ENCODE data around the gene TCHH.
"Not testable (repeated sequence)": the region's sequence is repeated elsewhere in the genome, so short reads cannot be mapped to it uniquely, and the experiment has no call there.

The TCHH gene, protein sequence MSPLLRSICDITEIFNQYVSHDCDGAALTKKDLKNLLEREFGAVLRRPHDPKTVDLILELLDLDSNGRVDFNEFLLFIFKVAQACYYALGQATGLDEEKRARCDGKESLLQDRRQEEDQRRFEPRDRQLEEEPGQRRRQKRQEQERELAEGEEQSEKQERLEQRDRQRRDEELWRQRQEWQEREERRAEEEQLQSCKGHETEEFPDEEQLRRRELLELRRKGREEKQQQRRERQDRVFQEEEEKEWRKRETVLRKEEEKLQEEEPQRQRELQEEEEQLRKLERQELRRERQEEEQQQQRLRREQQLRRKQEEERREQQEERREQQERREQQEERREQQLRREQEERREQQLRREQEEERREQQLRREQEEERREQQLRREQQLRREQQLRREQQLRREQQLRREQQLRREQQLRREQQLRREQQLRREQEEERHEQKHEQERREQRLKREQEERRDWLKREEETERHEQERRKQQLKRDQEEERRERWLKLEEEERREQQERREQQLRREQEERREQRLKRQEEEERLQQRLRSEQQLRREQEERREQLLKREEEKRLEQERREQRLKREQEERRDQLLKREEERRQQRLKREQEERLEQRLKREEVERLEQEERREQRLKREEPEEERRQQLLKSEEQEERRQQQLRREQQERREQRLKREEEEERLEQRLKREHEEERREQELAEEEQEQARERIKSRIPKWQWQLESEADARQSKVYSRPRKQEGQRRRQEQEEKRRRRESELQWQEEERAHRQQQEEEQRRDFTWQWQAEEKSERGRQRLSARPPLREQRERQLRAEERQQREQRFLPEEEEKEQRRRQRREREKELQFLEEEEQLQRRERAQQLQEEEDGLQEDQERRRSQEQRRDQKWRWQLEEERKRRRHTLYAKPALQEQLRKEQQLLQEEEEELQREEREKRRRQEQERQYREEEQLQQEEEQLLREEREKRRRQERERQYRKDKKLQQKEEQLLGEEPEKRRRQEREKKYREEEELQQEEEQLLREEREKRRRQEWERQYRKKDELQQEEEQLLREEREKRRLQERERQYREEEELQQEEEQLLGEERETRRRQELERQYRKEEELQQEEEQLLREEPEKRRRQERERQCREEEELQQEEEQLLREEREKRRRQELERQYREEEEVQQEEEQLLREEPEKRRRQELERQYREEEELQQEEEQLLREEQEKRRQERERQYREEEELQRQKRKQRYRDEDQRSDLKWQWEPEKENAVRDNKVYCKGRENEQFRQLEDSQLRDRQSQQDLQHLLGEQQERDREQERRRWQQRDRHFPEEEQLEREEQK (N-terminal part only)

DNA sequence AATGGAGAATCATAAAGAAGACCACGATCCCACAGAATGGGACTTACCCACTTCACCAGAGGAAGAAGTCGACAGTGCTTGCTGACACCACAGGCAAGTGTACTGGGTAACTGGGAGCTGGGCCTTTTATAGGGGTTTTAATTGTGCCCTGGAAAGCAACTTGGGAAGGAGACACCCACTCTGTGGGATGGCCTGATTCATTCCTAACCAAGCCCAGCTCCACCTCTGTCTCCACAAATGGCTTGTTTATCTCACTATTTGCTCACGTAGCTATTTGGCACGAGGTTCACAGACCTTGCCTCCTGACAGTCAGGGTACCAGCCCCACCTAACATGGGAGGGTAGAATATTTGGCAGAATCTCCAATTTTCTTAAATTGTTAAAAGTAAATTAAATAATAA lies at the start of gene TCHH:
TCHH (minus strand) TSS at position 101 of the 400 bp plus-strand sequence. CDS start 1,364 bp downstream, outside the sequence.
- no peak for DNase-seq

GRCh38 chr1:152164517-152165136 lies 49.4 kb upstream of the TCHH start:
- peak; percentile 90 for DNase-seq

DNA sequence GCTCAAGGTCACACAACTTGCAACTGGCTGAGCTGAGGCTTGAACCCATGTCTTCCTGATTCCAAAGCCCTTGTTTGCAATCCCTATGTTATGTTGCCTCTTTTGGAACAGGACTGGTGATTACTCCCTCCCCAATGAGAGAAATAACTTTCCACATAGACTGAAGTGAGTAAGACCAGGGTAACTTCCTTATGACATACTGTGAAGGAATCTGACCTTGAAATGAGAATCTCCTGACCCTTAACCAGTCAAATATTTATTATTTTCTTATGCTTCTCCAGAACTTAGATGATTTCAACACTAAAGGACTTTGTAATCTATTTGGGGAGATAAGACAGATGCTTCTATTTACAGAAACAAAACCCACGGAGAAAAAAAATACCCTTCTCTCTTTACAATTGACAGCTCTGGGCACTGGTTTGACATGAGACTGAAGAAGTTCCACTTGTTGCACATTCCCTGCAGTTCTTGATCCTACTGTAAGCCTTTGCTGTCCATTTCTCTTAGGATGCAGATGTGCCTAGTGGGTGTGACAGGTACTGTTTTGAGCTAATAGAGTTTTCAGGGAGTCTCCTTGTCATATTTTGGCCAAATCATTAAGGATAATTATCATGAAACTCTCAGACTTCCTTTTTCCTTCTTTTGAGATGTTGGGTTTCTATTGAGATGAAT lies 47.7 kb upstream of the TCHH start:
- DNase-seq: peak; percentile 93

DNA sequence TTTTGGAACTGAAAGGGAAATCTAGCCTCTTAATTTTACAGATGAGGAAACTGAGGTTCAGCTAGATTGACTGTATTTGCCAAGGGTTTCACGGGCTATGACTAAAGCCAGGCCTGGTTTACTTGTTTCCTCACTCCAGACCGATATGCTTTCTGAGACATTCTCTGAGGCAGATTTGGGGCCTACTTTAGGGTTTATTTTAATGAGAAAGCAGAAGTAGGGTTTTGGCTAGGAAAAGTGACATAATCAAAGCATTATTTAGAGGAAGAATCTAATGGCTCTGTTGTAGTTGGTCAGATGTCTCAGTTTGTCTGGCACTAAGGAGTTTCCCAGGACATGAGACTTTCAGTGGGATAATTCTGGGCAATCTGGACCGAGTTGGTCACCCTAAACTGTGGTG lies 45.3 kb upstream of the TCHH start:
- DNase-seq: no peak

DNA sequence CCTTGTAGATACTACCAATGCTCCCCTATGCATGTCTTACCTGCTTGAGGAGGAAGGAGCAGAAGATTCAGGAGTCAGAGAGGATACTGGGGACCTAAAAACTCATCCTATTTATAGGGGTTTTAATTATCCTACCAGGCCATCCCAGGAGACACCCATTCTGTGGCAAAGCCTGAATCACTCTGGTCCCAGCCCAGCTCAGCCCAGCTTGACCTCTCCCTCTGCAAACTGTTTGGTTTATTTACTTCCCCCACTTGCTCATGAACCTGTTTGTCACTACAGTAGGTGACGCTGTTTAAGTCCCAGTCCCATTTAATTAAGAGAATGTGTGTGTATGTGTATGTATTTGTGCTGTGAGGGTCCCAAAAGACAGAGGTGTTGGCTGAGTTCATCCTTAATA lies 43.9 kb upstream of the TCHH start, which contains the start of gene RPTN:
RPTN (minus strand) TSS at position 85 of the 400 bp plus-strand sequence. CDS start 1,339 bp downstream, outside the sequence.
- DNase-seq: no peak

GRCh38 chr1:152153996-152154395 lies 38.8 kb upstream of the TCHH start:
- DNase-seq: no peak

DNA sequence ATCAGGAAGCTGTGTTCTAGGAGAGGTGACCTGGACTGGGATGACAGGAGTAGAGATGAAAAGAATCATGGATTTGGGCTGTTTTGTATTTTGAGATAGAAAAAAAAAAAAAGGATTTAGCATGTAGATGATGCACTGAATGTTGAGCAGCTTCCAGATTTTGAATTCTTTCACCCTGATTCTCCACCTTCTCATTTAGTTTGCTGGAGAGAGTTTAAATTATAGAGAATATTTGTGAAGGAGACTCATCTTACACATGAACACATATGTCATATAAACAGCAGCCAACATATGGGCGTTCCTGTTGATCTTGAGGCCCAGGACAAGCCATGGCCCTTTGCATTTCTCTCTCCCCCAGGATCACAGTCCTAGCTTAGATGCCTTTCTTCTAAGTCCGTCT lies 36.4 kb upstream of the TCHH start:
- no peak for DNase-seq

GRCh38 chr1:152148981-152149380 lies 33.7 kb upstream of the TCHH start:
- no peak for DNase-seq

- no peak for DNase-seq
Observed at GRCh38 chr1:152148051-152148450, 32.8 kb upstream of the TCHH start.

DNA sequence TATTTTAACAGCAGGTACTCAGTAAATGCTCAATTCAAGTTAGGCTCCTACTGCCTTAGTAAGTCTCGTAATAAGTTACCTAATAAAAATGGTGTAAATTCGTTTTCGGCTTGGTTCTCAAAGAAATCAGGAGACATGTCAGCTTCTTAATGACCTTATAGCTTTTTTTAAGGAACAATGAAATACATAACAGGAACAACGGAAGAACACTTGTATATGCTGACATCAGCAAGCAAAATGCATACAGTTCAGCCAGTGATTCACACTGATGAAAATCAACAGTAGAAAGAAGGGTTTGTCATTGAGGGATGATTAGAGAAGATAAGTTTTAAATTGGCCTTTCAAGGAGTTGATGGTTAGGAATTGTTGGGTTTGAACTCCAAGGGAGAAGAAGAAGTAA lies 30.5 kb upstream of the TCHH start:
- DNase-seq: no peak

GRCh38 chr1:152144674-152145183 lies 29.5 kb upstream of the TCHH start:
- not testable (repeated sequence) for DNase-seq

DNA sequence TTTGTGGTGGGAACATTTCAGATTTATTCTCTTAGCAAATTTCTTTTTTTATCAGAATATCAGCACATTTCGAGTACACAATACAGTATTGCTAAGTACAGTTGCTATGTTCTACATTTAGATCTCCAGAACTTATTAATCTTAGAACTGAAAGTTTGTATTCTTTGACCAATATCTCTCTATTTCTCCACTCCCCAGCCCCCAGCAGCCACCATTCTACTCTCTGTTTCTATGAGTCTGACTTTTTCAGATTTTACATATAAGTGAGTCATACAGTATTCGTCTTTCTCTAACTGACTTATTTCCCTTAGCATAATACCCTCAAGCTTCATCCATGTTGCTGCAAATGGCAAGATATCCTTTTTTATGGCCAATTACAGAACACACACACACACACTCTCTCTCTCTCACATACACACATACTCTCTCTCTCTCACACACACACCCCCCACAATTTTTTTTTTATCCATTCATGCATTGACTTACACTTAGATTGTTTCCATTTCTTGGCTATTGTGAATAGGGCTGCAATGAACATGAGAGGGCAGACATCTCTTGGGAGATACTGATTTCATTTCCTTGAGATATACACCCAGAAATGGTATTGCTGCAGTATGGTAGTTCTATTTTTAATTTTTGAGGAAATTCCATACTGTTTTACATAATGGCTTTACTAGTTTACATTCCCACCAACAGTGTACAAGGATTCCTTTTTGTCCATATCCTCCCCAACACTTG lies 28.1 kb upstream of the TCHH start:
- DNase-seq: peak; percentile 16

- peak; percentile 51 for DNase-seq
Observed at GRCh38 chr1:152141971-152142584, 26.8 kb upstream of the TCHH start.

DNA sequence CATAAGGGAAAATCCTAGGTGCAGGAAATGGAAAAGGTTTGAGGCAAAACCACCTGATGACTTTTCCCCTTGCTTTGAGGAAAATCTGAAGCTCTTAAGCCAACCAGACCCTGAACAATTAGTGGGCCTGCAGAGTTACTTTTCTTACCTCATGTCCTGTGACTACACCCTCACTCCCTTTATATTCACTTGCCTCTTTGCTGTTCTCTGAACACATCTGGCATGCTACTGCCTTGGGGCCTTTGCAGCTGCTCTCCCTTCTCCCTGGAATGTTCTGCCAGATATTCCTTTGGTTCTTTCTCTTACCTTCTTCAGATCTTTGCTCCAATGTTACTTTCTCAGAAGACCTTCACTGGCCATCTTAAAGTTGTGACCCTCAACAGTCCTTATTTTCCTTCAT lies 22.0 kb upstream of the TCHH start:
- no peak for DNase-seq

DNA sequence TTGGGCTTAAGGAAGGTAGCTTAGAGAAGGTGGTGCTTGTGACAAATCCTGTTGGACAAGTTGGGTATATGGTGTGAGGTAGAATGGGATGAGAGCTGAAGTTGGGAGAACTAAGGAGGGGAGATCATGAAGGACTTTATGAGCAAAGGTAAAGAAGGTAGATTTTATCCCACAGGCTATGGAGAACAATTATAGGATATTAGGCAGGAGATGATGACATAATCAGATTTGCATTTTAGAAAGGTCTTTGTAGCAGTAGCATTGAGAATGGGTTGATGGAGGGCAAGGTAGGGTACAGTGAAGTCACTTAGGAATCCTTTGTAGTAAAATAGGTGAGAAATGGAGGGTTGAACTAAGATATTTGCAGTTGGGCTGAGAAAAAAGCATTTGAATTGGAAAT lies 14.9 kb upstream of the TCHH start:
- DNase-seq: no peak

DNA sequence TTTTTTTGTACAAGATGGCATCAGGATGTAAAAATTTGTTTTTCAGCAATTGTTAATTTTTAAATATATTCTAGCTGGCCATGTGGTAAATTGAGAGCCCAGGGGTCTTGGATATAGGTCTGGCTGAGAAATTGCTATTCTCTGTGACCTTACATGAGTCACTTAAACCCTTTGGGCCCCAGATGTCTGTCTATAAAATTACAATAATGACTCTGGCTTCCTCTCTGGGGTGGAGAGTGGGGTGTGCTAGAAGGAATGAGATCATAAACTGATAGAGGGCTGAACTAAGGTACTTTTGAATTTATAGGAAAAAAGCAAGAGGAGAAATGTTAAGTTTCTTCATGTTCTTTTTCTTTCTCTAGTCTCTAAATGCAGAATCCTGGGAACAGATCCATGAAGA lies 12.4 kb upstream of the TCHH start:
- DNase-seq: no peak

DNA sequence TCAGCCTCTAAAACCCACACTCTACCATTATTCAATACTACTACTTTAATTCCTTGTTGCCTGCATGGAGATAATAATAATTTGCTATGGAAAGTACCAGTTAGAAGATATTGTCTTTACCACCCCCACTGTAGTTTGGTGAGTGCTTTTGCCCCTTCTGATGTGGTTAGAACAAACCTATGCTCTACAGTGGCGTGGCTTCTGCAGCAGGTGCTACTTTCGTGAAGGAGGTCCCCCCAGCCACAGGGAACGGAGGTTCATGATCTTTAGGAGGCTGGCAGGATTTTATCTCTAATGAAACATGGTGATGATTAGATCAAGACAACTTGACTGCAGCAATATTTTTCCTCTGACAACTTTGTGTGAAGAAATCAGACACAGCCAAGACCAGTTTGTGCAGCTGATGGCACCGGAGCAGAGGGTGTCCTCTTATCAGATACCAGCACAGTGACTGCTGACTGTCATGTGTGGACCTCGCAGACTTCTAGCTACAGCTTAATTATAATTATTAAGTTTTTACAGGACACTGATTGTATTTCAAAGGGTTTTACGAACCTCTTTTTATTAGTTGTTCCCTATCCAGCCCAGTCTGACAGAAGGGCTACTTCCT lies 10.7 kb upstream of the TCHH start:
- DNase-seq: no peak

GRCh38 chr1:152118915-152119314 lies 3.7 kb upstream of the TCHH start:
- DNase-seq: no peak

DNA sequence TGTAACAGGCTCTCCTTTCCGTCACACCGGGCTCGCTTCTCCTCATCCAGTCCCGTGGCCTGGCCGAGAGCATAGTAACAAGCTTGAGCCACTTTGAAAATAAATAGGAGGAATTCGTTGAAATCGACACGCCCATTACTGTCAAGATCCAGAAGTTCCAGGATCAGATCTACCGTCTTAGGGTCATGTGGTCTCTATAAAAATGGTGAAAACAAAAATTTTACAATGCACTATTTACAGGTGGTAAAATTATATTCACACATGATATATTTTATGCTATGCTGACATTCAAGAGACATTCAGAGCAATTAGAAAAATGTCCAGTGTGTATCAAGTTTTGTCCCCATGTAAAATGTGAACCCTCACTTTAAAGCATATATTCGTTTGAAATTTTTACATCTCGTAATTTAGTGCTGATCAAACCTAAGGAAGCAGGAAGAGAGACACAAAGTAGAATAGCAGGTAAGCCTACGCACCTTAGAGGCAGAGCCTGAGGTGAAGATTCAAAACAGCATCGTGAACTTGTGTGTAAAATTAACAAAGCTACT lies 2.3 kb downstream of the TCHH start:
- no peak for DNase-seq
